GM13976 (cell line): ENCODE results near the gene MAP7D1.
"Not testable (repeated sequence)": the region's sequence is repeated elsewhere in the genome, so short reads cannot be mapped to it uniquely, and the experiment has no call there.

Experiments
- DNase-seq: peaks from one replicate; pipeline ENCODE4 v3.0.0; 2012; ENCODE audit warnings: low spot score
- in situ Hi-C: fragments of 300-500 bp; cut with MboI; formaldehyde crosslinking; loops from one replicate; pipeline ENCODE4 v1.12.0; 2022; ENCODE audit warnings: low sequenced_read_pairs, mixed read lengths, inconsistent platforms; ENCODE audit not compliant: unreplicated experiment
- TF ChIP-seq, protein P1 (sequence below): IDR thresholded peaks from 2 replicates; pipeline ENCODE4 v1.5.1; 2012; ENCODE audit warnings: borderline replicate concordance, mild to moderate bottlenecking; ENCODE audit not compliant: insufficient read depth; ENCODE audit errors: extremely low read depth, missing control alignments, control extremely low read depth

MAP7D1 gene

DNA sequence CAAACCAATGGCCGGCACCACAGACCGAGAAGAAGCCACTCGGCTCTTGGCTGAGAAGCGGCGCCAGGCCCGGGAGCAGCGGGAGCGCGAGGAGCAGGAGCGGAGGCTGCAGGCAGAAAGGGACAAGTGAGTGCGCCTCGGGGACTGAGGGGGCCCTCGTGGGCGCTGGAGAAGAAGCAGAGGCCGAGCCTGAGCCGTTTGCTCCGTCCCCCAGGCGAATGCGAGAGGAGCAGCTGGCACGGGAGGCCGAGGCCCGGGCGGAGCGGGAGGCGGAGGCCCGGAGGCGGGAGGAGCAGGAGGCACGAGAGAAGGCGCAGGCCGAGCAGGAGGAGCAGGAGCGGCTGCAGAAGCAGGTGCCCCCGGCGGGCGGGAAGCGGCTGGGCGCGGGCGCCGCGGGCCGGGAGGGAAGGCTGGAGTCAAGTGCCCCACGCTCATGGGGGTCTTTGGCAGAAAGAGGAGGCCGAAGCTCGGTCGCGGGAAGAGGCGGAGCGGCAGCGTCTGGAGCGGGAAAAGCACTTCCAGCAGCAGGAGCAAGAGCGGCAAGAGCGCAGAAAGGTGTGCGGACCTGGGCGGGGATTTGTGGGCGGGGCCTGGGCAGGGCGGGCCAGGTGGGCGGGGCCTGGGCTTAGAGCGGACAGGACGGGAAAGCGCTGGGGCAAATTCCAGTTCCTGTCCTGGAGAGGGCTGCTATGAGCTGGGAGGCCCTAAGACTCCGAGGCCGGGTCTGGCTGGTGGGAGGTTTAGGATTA, 22.7 kb downstream of the MAP7D1 start:
- in situ Hi-C loops: no loop called here
- no peak for DNase-seq
- TF ChIP-seq, protein P1, sequence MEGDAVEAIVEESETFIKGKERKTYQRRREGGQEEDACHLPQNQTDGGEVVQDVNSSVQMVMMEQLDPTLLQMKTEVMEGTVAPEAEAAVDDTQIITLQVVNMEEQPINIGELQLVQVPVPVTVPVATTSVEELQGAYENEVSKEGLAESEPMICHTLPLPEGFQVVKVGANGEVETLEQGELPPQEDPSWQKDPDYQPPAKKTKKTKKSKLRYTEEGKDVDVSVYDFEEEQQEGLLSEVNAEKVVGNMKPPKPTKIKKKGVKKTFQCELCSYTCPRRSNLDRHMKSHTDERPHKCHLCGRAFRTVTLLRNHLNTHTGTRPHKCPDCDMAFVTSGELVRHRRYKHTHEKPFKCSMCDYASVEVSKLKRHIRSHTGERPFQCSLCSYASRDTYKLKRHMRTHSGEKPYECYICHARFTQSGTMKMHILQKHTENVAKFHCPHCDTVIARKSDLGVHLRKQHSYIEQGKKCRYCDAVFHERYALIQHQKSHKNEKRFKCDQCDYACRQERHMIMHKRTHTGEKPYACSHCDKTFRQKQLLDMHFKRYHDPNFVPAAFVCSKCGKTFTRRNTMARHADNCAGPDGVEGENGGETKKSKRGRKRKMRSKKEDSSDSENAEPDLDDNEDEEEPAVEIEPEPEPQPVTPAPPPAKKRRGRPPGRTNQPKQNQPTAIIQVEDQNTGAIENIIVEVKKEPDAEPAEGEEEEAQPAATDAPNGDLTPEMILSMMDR: no peak

DNA sequence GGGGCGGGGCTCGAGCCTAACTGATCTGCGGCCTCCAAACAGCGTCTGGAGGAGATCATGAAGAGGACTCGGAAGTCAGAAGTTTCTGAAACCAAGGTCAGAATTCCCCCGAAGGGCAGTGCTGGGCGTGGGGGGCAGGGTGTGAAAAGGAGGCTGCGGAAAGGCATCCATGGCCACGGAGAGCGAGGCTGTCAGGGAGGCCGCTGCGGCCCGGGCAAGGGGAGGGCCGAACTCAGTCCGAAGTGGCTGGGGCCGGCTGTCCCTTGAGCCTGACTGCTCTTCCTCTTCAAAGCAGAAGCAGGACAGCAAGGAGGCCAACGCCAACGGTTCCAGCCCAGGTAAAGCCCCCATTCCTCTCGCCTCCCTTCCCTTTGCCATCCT, 23.2 kb downstream of the MAP7D1 start:
- TF ChIP-seq, protein P1: no peak
- in situ Hi-C loops: no loop called here
- no peak for DNase-seq

DNA sequence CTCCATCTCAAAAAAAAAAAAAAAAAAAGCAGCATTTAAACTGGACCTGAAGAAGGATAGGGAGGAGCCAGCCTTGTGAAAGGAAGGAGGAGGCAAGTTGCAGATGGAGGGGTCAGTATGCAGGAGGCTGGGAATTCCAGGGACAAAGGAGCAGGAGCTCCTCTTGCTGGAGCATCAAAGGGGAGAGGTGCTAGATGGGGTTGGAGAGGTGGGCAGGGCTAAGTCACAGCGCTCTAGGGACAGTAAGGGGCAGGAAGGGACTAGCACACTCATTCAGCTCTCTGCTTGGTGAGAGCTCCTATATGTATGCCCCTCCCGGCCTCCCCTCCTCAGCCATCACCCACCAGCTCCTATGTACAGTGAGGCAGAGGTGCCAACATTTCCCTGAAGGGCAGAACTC, 26.8 kb downstream of the MAP7D1 start:
- TF ChIP-seq, protein P1: no peak
- in situ Hi-C loops: loop anchor here (10.0 kb wide), 1 partner anchor 78 kb away; no protein-coding TSS in a partner anchor
- no peak for DNase-seq

DNA sequence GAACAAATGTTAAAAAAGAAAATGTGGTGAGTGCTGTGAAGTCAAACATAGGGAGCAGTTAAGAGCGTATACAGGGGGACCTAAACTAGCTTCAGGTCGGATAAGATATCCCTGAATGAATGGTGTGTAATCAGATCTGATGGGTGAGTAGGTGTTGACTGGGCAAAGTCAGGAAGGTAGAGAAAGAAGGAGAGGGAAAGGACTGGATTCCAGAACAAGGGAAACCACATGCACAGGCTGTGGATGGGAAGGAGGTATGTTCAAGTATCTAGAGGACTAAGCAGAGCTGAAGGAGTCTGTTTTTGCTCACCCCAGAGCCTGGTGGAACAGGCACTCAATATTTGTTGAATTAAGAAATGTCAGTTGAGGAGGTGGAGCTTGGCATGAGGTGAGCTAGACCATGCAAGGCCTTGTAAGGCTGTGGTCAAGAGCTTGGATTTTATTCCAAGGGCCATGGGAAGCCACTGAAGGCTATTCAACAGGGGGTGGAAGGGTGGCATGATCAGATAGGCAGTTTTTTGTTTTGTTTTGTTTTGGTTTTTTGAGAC, 27.4 kb downstream of the MAP7D1 start:
- in situ Hi-C loops: loop anchor here (10.0 kb wide), 1 partner anchor 79 kb away; no protein-coding TSS in a partner anchor
- DNase-seq: no peak
- TF ChIP-seq, protein P1: no peak

DNA sequence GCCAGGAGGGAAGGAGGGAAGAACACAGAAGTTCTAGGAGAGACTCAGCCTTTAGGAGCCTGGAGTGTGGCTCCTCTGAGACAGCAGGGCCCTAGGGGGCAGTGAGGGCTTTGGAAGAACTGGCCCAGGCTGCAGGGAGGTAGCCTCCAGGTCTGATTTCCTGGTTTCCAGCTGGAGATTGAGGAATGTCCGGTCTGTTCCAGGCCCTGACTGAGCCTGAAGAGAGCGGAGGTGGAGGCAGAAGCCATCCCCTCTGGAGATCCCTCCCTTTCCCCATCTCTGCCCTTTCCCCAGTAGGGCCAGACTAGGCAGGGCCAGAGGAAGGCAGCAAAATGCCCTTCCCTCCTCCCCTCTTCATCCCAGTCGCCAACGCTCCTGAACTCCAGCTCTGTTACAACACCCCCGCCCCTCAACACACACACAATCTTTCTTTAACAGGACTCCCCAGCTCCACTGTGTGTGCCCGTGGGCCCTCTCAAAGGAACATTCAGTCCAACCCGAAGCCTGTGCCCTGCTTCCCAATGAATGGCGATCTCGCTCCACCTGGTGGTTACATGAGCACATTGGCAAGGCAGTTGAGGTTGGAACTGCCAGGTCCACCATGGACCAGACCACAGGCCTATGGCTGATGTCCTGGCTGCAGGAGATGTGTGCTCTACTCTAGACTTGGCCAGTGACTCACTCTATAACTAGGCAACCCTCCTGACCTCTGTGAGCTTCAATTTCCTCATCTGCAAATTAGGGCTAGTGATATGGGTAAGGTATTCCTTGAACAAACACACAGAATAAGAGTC, 32.0 kb downstream of the MAP7D1 start:
- peak; percentile 84 for DNase-seq
- TF ChIP-seq, protein P1: peak; percentile 96
- in situ Hi-C loops: loop anchor here (10.0 kb wide), 1 partner anchor 83 kb away; no protein-coding TSS in a partner anchor

DNA sequence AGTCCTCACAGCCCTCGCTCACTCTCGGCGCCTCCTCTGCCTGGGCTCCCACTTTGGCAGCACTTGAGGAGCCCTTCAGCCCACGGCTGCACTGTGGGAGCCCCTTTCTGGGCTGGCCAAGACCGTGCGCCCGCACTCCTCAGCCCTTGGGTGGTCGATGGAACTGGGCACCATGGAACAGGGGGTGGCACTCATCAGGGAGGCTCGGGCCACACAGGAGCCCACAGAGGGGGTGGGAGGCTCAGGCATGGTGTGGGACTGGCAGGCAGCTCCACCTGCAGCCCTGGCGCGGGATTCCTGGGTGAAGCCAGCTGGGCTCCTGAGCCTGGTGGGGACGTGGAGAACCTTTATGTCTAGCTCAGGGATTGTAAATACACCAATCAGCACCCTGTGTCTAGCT, 40.8 kb downstream of the MAP7D1 start:
- in situ Hi-C loops, DNase-seq: not testable (repeated sequence)
